Measurements from ENCODE around the gene CAMK2A. TPM values are rescaled to one million over a fixed set of nuclear protein-coding genes. Genes with fewer than 3 reads are reported as not detected.

The CAMK2A gene
- total RNA-seq, 1 experiment from 2014 or later: 0.33 TPM

GRCh38 chr5:150310246-150310645 lies 20.7 kb upstream of the CAMK2A start:
- no peaks in the 10 kb centered on the region for H3K36me3 Mint-ChIP-seq (ENCODE audit: insufficient read depth in 1 of 3, low read depth in 3 of 3)
- no peak overlapping the region for H3K4me3 Mint-ChIP-seq
- no peak overlapping the region for H3K56ac ChIP-seq (ENCODE audit: insufficient read length, low read depth, low read length)
- no peak overlapping the region for H4K91ac ChIP-seq (ENCODE audit: insufficient read length, low read depth, low read length)
- no peaks in the 10 kb centered on the region for H4K20me1 ChIP-seq (ENCODE audit: control insufficient read depth, insufficient read depth, insufficient read length)
- no peak overlapping the region for H2AFZ ChIP-seq (ENCODE audit: low read length)
- no peaks in the 10 kb centered on the region for H3K23me2 ChIP-seq (ENCODE audit: insufficient read length, low read depth, low read length, poor library complexity, severe bottlenecking)
- no peak overlapping the region for H3K4ac ChIP-seq (ENCODE audit: low read depth, low read length)
- no peak overlapping the region for H2BK15ac ChIP-seq (ENCODE audit: low read depth, low read length)
- H3K14ac ChIP-seq (ENCODE audit: insufficient read depth, low read length): no peak overlapping the region
- H3K4me1 ChIP-seq (ENCODE audit: insufficient read depth, low read length): no peaks in the 10 kb centered on the region
- H2BK120ac ChIP-seq (ENCODE audit: low read depth, low read length, poor library complexity, severe bottlenecking): no peak overlapping the region
- H3K79me2 ChIP-seq (ENCODE audit: insufficient read depth, low read length): no peaks in the 10 kb centered on the region
- no peak overlapping the region for H2BK12ac ChIP-seq (ENCODE audit: insufficient read length, low read depth, low read length)
- no peak overlapping the region for H3T11ph ChIP-seq (ENCODE audit: low read length)
- peaks cover 22 to 26% of the 10 kb centered on the region in 2 experiments for H3K4me1 Mint-ChIP-seq
- no peak overlapping the region for H2BK20ac ChIP-seq (ENCODE audit: low read depth, low read length, poor library complexity, severe bottlenecking)
- H3K27me3 Mint-ChIP-seq (ENCODE audit: low read depth): peaks cover 5% of the 10 kb centered on the region
- H3K27ac Mint-ChIP-seq: no peak overlapping the region
- H3K9ac ChIP-seq (ENCODE audit: extremely low read depth, insufficient read length, low read length): no peak overlapping the region
- no CpG with 5 or more reads among the region's 5 CpGs for WGBS (ENCODE audit: extremely low coverage, insufficient read length, low lambda C conversion rate)
- H3K9me3 ChIP-seq (ENCODE audit: control insufficient read depth, low read depth, low read length): no peaks in the 10 kb centered on the region
- TF ChIP-seq, protein P1, sequence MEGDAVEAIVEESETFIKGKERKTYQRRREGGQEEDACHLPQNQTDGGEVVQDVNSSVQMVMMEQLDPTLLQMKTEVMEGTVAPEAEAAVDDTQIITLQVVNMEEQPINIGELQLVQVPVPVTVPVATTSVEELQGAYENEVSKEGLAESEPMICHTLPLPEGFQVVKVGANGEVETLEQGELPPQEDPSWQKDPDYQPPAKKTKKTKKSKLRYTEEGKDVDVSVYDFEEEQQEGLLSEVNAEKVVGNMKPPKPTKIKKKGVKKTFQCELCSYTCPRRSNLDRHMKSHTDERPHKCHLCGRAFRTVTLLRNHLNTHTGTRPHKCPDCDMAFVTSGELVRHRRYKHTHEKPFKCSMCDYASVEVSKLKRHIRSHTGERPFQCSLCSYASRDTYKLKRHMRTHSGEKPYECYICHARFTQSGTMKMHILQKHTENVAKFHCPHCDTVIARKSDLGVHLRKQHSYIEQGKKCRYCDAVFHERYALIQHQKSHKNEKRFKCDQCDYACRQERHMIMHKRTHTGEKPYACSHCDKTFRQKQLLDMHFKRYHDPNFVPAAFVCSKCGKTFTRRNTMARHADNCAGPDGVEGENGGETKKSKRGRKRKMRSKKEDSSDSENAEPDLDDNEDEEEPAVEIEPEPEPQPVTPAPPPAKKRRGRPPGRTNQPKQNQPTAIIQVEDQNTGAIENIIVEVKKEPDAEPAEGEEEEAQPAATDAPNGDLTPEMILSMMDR (conservative IDR thresholded peaks at IDR 0.05): no peak
- H4K5ac ChIP-seq (ENCODE audit: insufficient read length, low read depth, low read length): no peak overlapping the region
- H3K4me2 ChIP-seq (ENCODE audit: insufficient read depth, insufficient read length, low read length): no peak overlapping the region
- no peaks in the 10 kb centered on the region for H3K9me3 Mint-ChIP-seq
- no peaks in the 10 kb centered on the region for H3K79me1 ChIP-seq (ENCODE audit: insufficient read depth, low read depth, low read length, poor library complexity, severe bottlenecking)
- no peak overlapping the region for H2BK5ac ChIP-seq (ENCODE audit: insufficient read length, low read length)
- no peak overlapping the region for H4K8ac ChIP-seq (replicated peaks; ENCODE audit: insufficient read length, low read depth, low read length)
- H3K27me3 ChIP-seq (ENCODE audit: insufficient read depth, low read length): no peaks in the 10 kb centered on the region
- H2AK5ac ChIP-seq (ENCODE audit: insufficient read length, low read length): no peak overlapping the region
- no peak overlapping the region for H3K23ac ChIP-seq (ENCODE audit: insufficient read length, low read depth, low read length)
- no peak overlapping the region for H3K18ac ChIP-seq (ENCODE audit: insufficient read length, low read depth, low read length)
- no peak for DNase-seq
- no peak overlapping the region for H3K27ac ChIP-seq (ENCODE audit: insufficient read length, low read depth, low read length)

Data from H9 (cell line).